ENCODE results near the gene AMY2B.
"Not testable (repeated sequence)": the region's sequence is repeated elsewhere in the genome, so short reads cannot be mapped to it uniquely, and the experiment has no call there.

AMY2B gene

DNA sequence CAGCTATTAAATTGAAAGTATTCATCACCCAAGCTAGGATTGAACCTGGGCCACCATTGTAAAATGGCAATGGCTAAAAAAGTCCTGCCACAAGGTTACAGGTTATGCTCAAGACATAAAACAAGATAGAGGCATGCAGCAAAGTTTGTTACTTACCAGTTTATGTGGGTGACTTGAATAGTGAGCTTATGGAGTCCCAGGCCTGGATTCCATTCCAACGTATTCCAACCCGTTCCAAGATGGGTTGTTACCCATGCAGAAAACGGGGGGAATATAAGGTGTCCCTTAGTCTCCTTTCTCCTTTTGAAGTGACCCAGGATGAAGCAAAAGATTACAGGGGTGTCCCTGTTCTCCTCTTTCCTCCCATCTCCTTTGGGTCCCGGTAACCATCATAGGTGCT, 56.0 kb downstream of the AMY2B start:
- not testable (repeated sequence) for DNase-seq
